SKM-1 (cell line): ENCODE data around the gene GPR137C.
"Not testable (repeated sequence)": the region's sequence is repeated elsewhere in the genome, so short reads cannot be mapped to it uniquely, and the experiment has no call there.

ENCODE experiments used
- DNase-seq: peaks from one replicate; lab custom pipeline; 2025; ENCODE audit not compliant: unreplicated experiment; lab: John Stamatoyannopoulos, UW

GPR137C gene

GRCh38 chr14:52558688-52559087 lies 6.1 kb downstream of the GPR137C start:
- DNase-seq = no peak

GRCh38 chr14:52563120-52563519 lies 10.5 kb downstream of the GPR137C start:
- DNase-seq = no peak

GRCh38 chr14:52568454-52568853 lies 15.8 kb downstream of the GPR137C start:
- DNase-seq = not testable (repeated sequence)

- no peak for DNase-seq
Measured at GRCh38 chr14:52575858-52576257, 23.2 kb downstream of the GPR137C start.

GRCh38 chr14:52583544-52583943 lies 30.9 kb downstream of the GPR137C start:
- no peak for DNase-seq

- no peak for DNase-seq
Measured at GRCh38 chr14:52589646-52590045, 37.0 kb downstream of the GPR137C start.

- no peak for DNase-seq
Measured at GRCh38 chr14:52590318-52590717, 37.7 kb downstream of the GPR137C start.

- no peak for DNase-seq
Measured at GRCh38 chr14:52596320-52596719, 43.7 kb downstream of the GPR137C start.

- no peak for DNase-seq
Measured at GRCh38 chr14:52596861-52597260, 44.2 kb downstream of the GPR137C start.

GRCh38 chr14:52598568-52598967 lies 45.9 kb downstream of the GPR137C start:
- DNase-seq = no peak

- no peak for DNase-seq
Measured at GRCh38 chr14:52599974-52600373, 47.3 kb downstream of the GPR137C start.

- no peak for DNase-seq
Measured at GRCh38 chr14:52602131-52602530, 49.5 kb downstream of the GPR137C start.

GRCh38 chr14:52607061-52607460 lies 54.4 kb downstream of the GPR137C start:
- DNase-seq = no peak

GRCh38 chr14:52609445-52610044 lies 56.9 kb downstream of the GPR137C start:
- DNase-seq = no peak

GRCh38 chr14:52610187-52610586 lies 57.6 kb downstream of the GPR137C start:
- DNase-seq = no peak

- no peak for DNase-seq
Measured at GRCh38 chr14:52618602-52619001, 66.0 kb downstream of the GPR137C start.

- no peak for DNase-seq
Measured at GRCh38 chr14:52619687-52620086, 67.1 kb downstream of the GPR137C start.

- no peak for DNase-seq
Measured at GRCh38 chr14:52640137-52640536, 87.5 kb downstream of the GPR137C start.

GRCh38 chr14:52641745-52642144 lies 89.1 kb downstream of the GPR137C start:
- no peak for DNase-seq

GRCh38 chr14:52649511-52649910 lies 96.9 kb downstream of the GPR137C start:
- no peak for DNase-seq

- no peak for DNase-seq
Measured at GRCh38 chr14:52650774-52651173, 98.1 kb downstream of the GPR137C start.

GRCh38 chr14:52656905-52657304 lies 104.3 kb downstream of the GPR137C start:
- no peak for DNase-seq

- no peak for DNase-seq
Measured at GRCh38 chr14:52660325-52660724, 107.7 kb downstream of the GPR137C start.
